ENCODE results near the gene CELF3. TPM values are rescaled to one million over a fixed set of nuclear protein-coding genes. Genes with fewer than 3 reads are reported as not detected.

CELF3 gene
- total RNA-seq, 1 donor from 2014 or later: not detected

GRCh38 chr1:151718011-151718431 lies 1.4 kb upstream of the CELF3 start:
- DNase-seq: no peak
- Histone ChIP-seq H3K4me3 (no peak overlapping the region), H3K4me1 (peaks cover 30% of the 10 kb centered on the region), H3K27me3 (peaks cover 21% of the 10 kb centered on the region), H3K27ac (no peak overlapping the region), H3K36me3 (no peaks in the 10 kb centered on the region), H3K9me3 (no peaks in the 10 kb centered on the region)
- TF ChIP-seq CTCF (IDR thresholded peaks at IDR 0.05): no peak
- ATAC-seq: peak; percentile 20
- intact Hi-C loops (cut with DNase I): no loop called here

GRCh38 chr1:151716405-151716762 lies 219 bp downstream of the CELF3 start:
- peaks cover 21% of the 10 kb centered on the region for H3K27me3 ChIP-seq
- DNase-seq (no peak), ATAC-seq (no peak)
- TF ChIP-seq CTCF (IDR thresholded peaks at IDR 0.05): no peak
- H3K27ac ChIP-seq: no peak overlapping the region
- intact Hi-C loops (cut with DNase I): no loop called here
- H3K4me1 ChIP-seq: peaks cover 22% of the 10 kb centered on the region
- no peaks in the 10 kb centered on the region for H3K36me3 ChIP-seq
- H3K9me3 ChIP-seq: no peaks in the 10 kb centered on the region
- H3K4me3 ChIP-seq: no peak overlapping the region

- H3K9me3 ChIP-seq: no peaks in the 10 kb centered on the region
- peaks cover 21% of the 10 kb centered on the region for H3K27me3 ChIP-seq
- H3K4me1 ChIP-seq: peaks cover 16% of the 10 kb centered on the region
- no peak overlapping the region for H3K4me3 ChIP-seq
- H3K36me3 ChIP-seq: no peaks in the 10 kb centered on the region
- H3K27ac ChIP-seq: no peak overlapping the region
- ATAC-seq (no peak), DNase-seq (no peak)
- intact Hi-C loops (cut with DNase I): no loop called here
- TF ChIP-seq CTCF (IDR thresholded peaks at IDR 0.05): no peak
Measured at GRCh38 chr1:151715726-151716404, 738 bp downstream of the CELF3 start.

GRCh38 chr1:151714820-151715725 lies 1.5 kb downstream of the CELF3 start:
- no peak for TF ChIP-seq CTCF (IDR thresholded peaks at IDR 0.05)
- Histone ChIP-seq H3K4me1 (peaks cover 9% of the 10 kb centered on the region), H3K27me3 (peaks cover 26% of the 10 kb centered on the region), H3K4me3 (no peak overlapping the region), H3K27ac (no peak overlapping the region), H3K9me3 (no peaks in the 10 kb centered on the region), H3K36me3 (no peaks in the 10 kb centered on the region)
- intact Hi-C loops (cut with DNase I): no loop called here
- DNase-seq (no peak), ATAC-seq (no peak)

GRCh38 chr1:151713874-151714273 lies 2.7 kb downstream of the CELF3 start:
- peaks cover 26% of the 10 kb centered on the region for H3K27me3 ChIP-seq

More at GRCh38 chr1:151713874-151714273, 2.7 kb downstream of the CELF3 start:
- DNase-seq: no peak
- Histone ChIP-seq H3K4me3 (no peak overlapping the region), H3K36me3 (no peaks in the 10 kb centered on the region), H3K27ac (no peak overlapping the region), H3K9me3 (no peaks in the 10 kb centered on the region), H3K4me1 (peaks cover 8% of the 10 kb centered on the region)
- no peak for ATAC-seq
- no peak for TF ChIP-seq CTCF (IDR thresholded peaks at IDR 0.05)
- intact Hi-C loops (cut with DNase I): no loop called here

Data from upper lobe of right lung (tissue), 1 donor.